Neural crest cell (in vitro differentiated cells): ENCODE measurements around the gene GALM. TPM values are rescaled to one million over a fixed set of nuclear protein-coding genes. Genes with fewer than 3 reads are reported as not detected.
"Not testable (repeated sequence)": the region's sequence is repeated elsewhere in the genome, so short reads cannot be mapped to it uniquely, and the experiment has no call there.

Experiments
- DNase-seq: peaks from one replicate; pipeline ENCODE4 v3.0.0; 2021; ENCODE audit warnings: low read depth, mixed read lengths, low spot score
- H3K27ac Mint-ChIP-seq: one replicate; pipeline ENCODE4 v1.8.0; 2021; ENCODE audit warnings: mild to moderate bottlenecking, mixed read lengths; ENCODE audit not compliant: unreplicated experiment
- H3K27me3 Mint-ChIP-seq: 2 replicates; pipeline ENCODE4 v1.8.0; 2021; ENCODE audit warnings: low read depth, mild to moderate bottlenecking, mixed read lengths
- H3K36me3 Mint-ChIP-seq: 2 replicates; pipeline ENCODE4 v1.8.0; 2021; ENCODE audit warnings: low read depth, mild to moderate bottlenecking, mixed read lengths
- H3K4me1 Mint-ChIP-seq: 2 replicates; pipeline ENCODE4 v1.8.0; 2021; ENCODE audit warnings: mixed read lengths
- H3K4me3 Mint-ChIP-seq: one replicate; pipeline ENCODE4 v1.8.0; 2021; ENCODE audit warnings: mild to moderate bottlenecking, mixed read lengths
- H3K9me3 Mint-ChIP-seq: 2 replicates; pipeline ENCODE4 v1.8.0; 2021; ENCODE audit warnings: mixed read lengths
- CTCF ChIP-seq: fragments of 200-600 bp; sonication (generic); conservative IDR thresholded peaks from 2 replicates; pipeline ENCODE4 v1.5.0; 2021; ENCODE audit warnings: antibody characterized with exemption, mild to moderate bottlenecking
- total RNA-seq: library from RNA; stranded (reverse); gene quantifications from 2 replicates; pipeline ENCODE4 v1.2.1, GENCODE V29; 2021

Gene GALM
- total RNA-seq, 1 donor from 2014 or later: 12.5 TPM

GRCh38 chr2:38750891-38751595 is 85.1 kb downstream of the GALM start, which contains the start of gene SRSF7:
TSS of gene SRSF7 (minus strand) at chr2:38751361. CDS start at chr2:38751256, 105 bp downstream.
- Mint-ChIP-seq H3K4me3 (peak within 1 kb of the TSS; percentile 96), H3K27me3 (peaks cover 11% of the 10 kb centered on the region), H3K27ac (peak within 1 kb of the TSS; percentile 99), H3K4me1 (peaks cover 58% of the 10 kb centered on the region), H3K36me3 (peaks cover 35% of the 10 kb centered on the region), H3K9me3 (no peaks in the 10 kb centered on the region)
- DNase-seq: peak; percentile 99
- no peak for TF ChIP-seq CTCF

GRCh38 chr2:38751596-38752410 is 85.9 kb downstream of the GALM start:
- TF ChIP-seq CTCF: no peak
- DNase-seq: peak; percentile 14
- Mint-ChIP-seq H3K9me3 (no peaks in the 10 kb centered on the region), H3K36me3 (peaks cover 27% of the 10 kb centered on the region), H3K4me3 (peak overlapping the region; percentile 96), H3K27me3 (peaks cover 11% of the 10 kb centered on the region), H3K27ac (peak overlapping the region; percentile 99), H3K4me1 (peaks cover 50% of the 10 kb centered on the region)

- peak overlapping the region; percentile 75 for H3K4me3 Mint-ChIP-seq
- H3K27me3 Mint-ChIP-seq: peaks cover 4% of the 10 kb centered on the region
- TF ChIP-seq CTCF: no peak
- H3K36me3 Mint-ChIP-seq: peaks cover 14% of the 10 kb centered on the region
- peaks cover 29% of the 10 kb centered on the region for H3K4me1 Mint-ChIP-seq
- no peak overlapping the region for H3K27ac Mint-ChIP-seq
- H3K9me3 Mint-ChIP-seq: no peaks in the 10 kb centered on the region
- DNase-seq: no peak
Measured at GRCh38 chr2:38754049-38754448, 88.1 kb downstream of the GALM start.

GRCh38 chr2:38754506-38754905 is 88.6 kb downstream of the GALM start:
- Mint-ChIP-seq H3K9me3 (no peaks in the 10 kb centered on the region), H3K4me1 (peaks cover 24% of the 10 kb centered on the region), H3K4me3 (no peak overlapping the region), H3K27ac (no peak overlapping the region), H3K36me3 (peaks cover 12% of the 10 kb centered on the region), H3K27me3 (peaks cover 4% of the 10 kb centered on the region)
- DNase-seq: no peak
- no peak for TF ChIP-seq CTCF

GRCh38 chr2:38755891-38756290 is 90.0 kb downstream of the GALM start:
- H3K36me3 Mint-ChIP-seq, H3K27ac Mint-ChIP-seq, H3K27me3 Mint-ChIP-seq, H3K4me3 Mint-ChIP-seq, H3K9me3 Mint-ChIP-seq, DNase-seq: not testable (repeated sequence)
- H3K4me1 Mint-ChIP-seq: peaks cover 19% of the 10 kb centered on the region

GRCh38 chr2:38763228-38763627 is 97.3 kb downstream of the GALM start:
- Mint-ChIP-seq H3K4me1 (no peaks in the 10 kb centered on the region), H3K36me3 (no peaks in the 10 kb centered on the region), H3K27me3 (no peaks in the 10 kb centered on the region), H3K4me3 (no peak overlapping the region), H3K27ac (no peak overlapping the region), H3K9me3 (no peaks in the 10 kb centered on the region)
- DNase-seq: no peak
- no peak for TF ChIP-seq CTCF
